DND-41 (cell line): ENCODE measurements around the gene FMN2.

Experiments used
- ATAC-seq: fragments of 200-7000 bp; cut with Tn5 transposase; 3 replicates; pipeline ENCODE4 v1.9.1; 2021; ENCODE audit warnings: low read depth; ENCODE audit not compliant: insufficient read depth
- DNase-seq: peaks from one replicate; pipeline ENCODE4 v3.0.0-alpha.2; 2020
- H2AFZ ChIP-seq: 2 replicates; pipeline ENCODE4 v1.6.0; 2012; ENCODE audit warnings: low read depth, low read length
- H3K27ac ChIP-seq: 2 replicates; pipeline ENCODE4 v1.5.1; 2012; ENCODE audit warnings: low read length, inconsistent platforms
- H3K27me3 ChIP-seq: fragments of 200-600 bp; sonication (generic); 2 replicates; pipeline ENCODE4 v1.6.0; 2012; ENCODE audit warnings: low read length, mild to moderate bottlenecking, inconsistent platforms; ENCODE audit not compliant: insufficient read depth, poor library complexity
- H3K36me3 ChIP-seq: 2 replicates; pipeline ENCODE4 v1.5.1; 2012; ENCODE audit warnings: low read length, inconsistent platforms; ENCODE audit not compliant: insufficient read depth
- H3K4me1 ChIP-seq: 2 replicates; pipeline ENCODE4 v1.5.1; 2012; ENCODE audit warnings: mild to moderate bottlenecking, low read length; ENCODE audit not compliant: insufficient read depth
- H3K4me2 ChIP-seq: 2 replicates; pipeline ENCODE4 v1.6.0; 2012; ENCODE audit warnings: mild to moderate bottlenecking, moderate library complexity, low read length, inconsistent platforms; ENCODE audit not compliant: insufficient read depth
- H3K4me3 ChIP-seq, 2 experiments: fragments of 200-600 bp in 1 of 2; shearing (Covaris generic) in 1 of 2; 2 replicates each; pipeline ENCODE4 v1.5.1; 2012 to 2016; ENCODE audit warnings: inconsistent platforms in 2 of 2, low read length in 2 of 2, mild to moderate bottlenecking in 2 of 2, low read depth in 1 of 2, moderate library complexity in 1 of 2
- H3K79me2 ChIP-seq: 2 replicates; pipeline ENCODE4 v1.6.0; 2012; ENCODE audit warnings: low read length, inconsistent platforms; ENCODE audit not compliant: insufficient read depth
- H3K9ac ChIP-seq: 2 replicates; pipeline ENCODE4 v1.6.0; 2012; ENCODE audit warnings: low read depth, mild to moderate bottlenecking, inconsistent platforms, low read length, moderate library complexity
- H3K9me3 ChIP-seq: 2 replicates; pipeline ENCODE4 v1.5.1; 2012; ENCODE audit warnings: low read length, moderate library complexity, mild to moderate bottlenecking, inconsistent platforms; ENCODE audit not compliant: insufficient read depth, severe bottlenecking
- H4K20me1 ChIP-seq: 2 replicates; pipeline ENCODE4 v1.6.0; 2012; ENCODE audit warnings: low read length; ENCODE audit not compliant: insufficient read depth
- EZH2 ChIP-seq: IDR thresholded peaks from 3 replicates; pipeline ENCODE4 v1.6.1; 2012; ENCODE audit warnings: borderline replicate concordance, low read depth, mild to moderate bottlenecking, moderate library complexity, low read length, inconsistent platforms; ENCODE audit not compliant: severe bottlenecking
- TF ChIP-seq, protein P1 (sequence below): IDR thresholded peaks from 2 replicates; pipeline ENCODE4 v1.5.1; 2012; ENCODE audit warnings: borderline replicate concordance, low read length, moderate library complexity, mild to moderate bottlenecking; ENCODE audit not compliant: poor library complexity, severe bottlenecking; ENCODE audit errors: extremely low read depth

The FMN2 gene

DNA sequence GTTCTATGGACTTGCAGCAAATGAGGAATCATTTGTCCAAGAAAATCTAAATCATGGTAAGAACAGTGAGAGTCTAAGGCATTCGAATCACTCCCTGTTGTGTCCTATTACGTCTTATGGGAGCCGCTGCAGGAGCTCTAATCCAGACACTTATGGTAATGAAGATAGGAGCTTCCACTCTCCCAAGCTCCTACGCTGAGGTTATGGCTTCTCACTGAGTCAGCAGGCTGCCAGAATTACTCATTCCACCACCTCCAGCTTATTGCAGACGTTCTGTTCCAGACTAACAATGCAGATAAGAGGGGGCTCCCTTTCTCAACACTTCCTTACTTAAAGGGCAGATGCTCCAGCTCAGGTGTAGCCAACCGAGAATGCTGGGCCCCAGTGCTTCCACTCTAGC is 307.7 kb downstream of the FMN2 start:
- TF ChIP-seq, protein P1, sequence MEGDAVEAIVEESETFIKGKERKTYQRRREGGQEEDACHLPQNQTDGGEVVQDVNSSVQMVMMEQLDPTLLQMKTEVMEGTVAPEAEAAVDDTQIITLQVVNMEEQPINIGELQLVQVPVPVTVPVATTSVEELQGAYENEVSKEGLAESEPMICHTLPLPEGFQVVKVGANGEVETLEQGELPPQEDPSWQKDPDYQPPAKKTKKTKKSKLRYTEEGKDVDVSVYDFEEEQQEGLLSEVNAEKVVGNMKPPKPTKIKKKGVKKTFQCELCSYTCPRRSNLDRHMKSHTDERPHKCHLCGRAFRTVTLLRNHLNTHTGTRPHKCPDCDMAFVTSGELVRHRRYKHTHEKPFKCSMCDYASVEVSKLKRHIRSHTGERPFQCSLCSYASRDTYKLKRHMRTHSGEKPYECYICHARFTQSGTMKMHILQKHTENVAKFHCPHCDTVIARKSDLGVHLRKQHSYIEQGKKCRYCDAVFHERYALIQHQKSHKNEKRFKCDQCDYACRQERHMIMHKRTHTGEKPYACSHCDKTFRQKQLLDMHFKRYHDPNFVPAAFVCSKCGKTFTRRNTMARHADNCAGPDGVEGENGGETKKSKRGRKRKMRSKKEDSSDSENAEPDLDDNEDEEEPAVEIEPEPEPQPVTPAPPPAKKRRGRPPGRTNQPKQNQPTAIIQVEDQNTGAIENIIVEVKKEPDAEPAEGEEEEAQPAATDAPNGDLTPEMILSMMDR, result no peak
- no peak for TF ChIP-seq EZH2
- DNase-seq (no peak), ATAC-seq (no peak)
- Histone ChIP-seq H3K36me3 (no peaks in the 10 kb centered on the region), H3K9ac (no peak overlapping the region), H2AFZ (no peak overlapping the region), H3K4me3 (no peak overlapping the region), H3K9me3 (no peaks in the 10 kb centered on the region), H4K20me1 (no peaks in the 10 kb centered on the region), H3K4me1 (no peaks in the 10 kb centered on the region), H3K27me3 (no peaks in the 10 kb centered on the region), H3K27ac (no peak overlapping the region), H3K79me2 (no peaks in the 10 kb centered on the region), H3K4me2 (no peak overlapping the region)

DNA sequence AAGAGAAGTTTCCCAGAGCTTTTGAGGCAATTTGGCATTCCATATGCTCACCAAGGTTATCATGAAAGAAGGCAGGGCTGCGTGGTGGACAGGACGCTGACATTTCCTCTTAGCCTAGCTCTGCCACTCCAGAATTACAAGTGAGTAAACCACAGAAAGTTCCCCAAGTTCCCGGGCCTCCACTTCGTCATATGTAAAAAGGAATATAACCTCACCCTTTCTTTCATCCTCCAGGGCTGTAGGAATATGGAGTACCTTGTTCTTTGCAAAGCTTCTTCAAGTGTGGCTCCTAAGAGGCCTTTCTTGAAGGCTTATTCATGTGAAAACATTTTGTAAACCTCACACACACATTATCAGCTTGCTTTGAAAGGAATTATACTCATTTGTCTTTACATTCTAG is 310.0 kb downstream of the FMN2 start:
- no peak overlapping the region for H3K27ac ChIP-seq
- H3K79me2 ChIP-seq, result no peaks in the 10 kb centered on the region
- no peaks in the 10 kb centered on the region for H3K9me3 ChIP-seq
- no peaks in the 10 kb centered on the region for H3K4me1 ChIP-seq
- H3K27me3 ChIP-seq, result no peaks in the 10 kb centered on the region
- no peaks in the 10 kb centered on the region for H4K20me1 ChIP-seq
- no peaks in the 10 kb centered on the region for H3K36me3 ChIP-seq
- no peak overlapping the region for H2AFZ ChIP-seq
- H3K4me3 ChIP-seq, result no peak overlapping the region
- H3K9ac ChIP-seq, result no peak overlapping the region
- H3K4me2 ChIP-seq, result no peak overlapping the region
- no peak for TF ChIP-seq EZH2
- TF ChIP-seq, protein P1, result no peak
- ATAC-seq (no peak), DNase-seq (no peak)

DNA sequence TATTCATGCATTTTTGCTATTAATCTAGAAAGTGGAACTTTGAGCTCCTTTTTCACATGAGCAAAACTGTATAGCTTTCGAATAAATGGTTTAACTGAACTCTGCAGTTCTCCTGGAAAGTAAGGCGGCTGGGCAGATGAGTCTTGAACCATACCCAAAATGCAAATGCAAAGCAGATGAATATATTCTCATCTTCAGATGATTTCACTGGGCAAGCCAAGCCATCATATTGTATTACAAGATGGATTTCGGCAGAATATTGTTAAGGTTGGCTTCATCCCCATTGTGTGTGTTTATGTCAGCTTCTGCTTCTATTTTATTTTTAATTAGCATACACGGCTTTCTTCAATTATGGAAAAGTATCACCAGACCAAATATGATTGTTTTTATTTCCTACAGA is 310.6 kb downstream of the FMN2 start:
- H2AFZ ChIP-seq, result no peak overlapping the region
- H3K9me3 ChIP-seq, result no peaks in the 10 kb centered on the region
- H3K4me3 ChIP-seq, result no peak overlapping the region
- H3K9ac ChIP-seq, result no peak overlapping the region
- TF ChIP-seq, protein P1, result no peak
- TF ChIP-seq EZH2, result no peak
- no peaks in the 10 kb centered on the region for H3K27me3 ChIP-seq
- DNase-seq, result no peak
- no peaks in the 10 kb centered on the region for H3K36me3 ChIP-seq
- no peaks in the 10 kb centered on the region for H3K79me2 ChIP-seq
- no peaks in the 10 kb centered on the region for H3K4me1 ChIP-seq
- no peak for ATAC-seq
- H3K27ac ChIP-seq, result no peak overlapping the region
- no peak overlapping the region for H3K4me2 ChIP-seq
- no peaks in the 10 kb centered on the region for H4K20me1 ChIP-seq

DNA sequence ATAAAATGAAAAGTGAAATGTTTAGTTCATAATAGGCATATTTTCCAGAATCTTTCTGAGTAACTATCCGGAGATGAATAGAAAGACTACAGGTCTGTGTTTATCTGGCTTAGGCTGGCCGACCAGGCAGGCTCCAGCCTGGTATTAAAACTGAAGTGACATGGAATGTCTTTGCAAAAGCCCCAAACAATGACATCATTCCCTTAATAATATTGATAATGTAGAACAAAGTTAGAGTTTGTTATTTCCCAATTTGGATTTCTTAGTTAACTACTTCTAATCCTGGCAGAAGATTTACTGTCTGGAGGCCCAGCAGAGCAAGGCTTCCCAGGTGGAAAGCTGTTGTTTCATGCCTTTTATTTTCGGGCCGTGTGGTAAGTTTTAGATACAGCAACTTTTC is 312.6 kb downstream of the FMN2 start:
- no peak overlapping the region for H3K4me3 ChIP-seq
- ATAC-seq (no peak), DNase-seq (no peak)
- no peaks in the 10 kb centered on the region for H3K36me3 ChIP-seq
- no peak overlapping the region for H3K9ac ChIP-seq
- H2AFZ ChIP-seq, result no peak overlapping the region
- no peaks in the 10 kb centered on the region for H4K20me1 ChIP-seq
- H3K79me2 ChIP-seq, result no peaks in the 10 kb centered on the region
- H3K27ac ChIP-seq, result no peak overlapping the region
- H3K27me3 ChIP-seq, result no peaks in the 10 kb centered on the region
- TF ChIP-seq, protein P1, result no peak
- TF ChIP-seq EZH2, result no peak
- no peak overlapping the region for H3K4me2 ChIP-seq
- no peaks in the 10 kb centered on the region for H3K4me1 ChIP-seq
- no peaks in the 10 kb centered on the region for H3K9me3 ChIP-seq
